GM23248 (cell line): Measurements from ENCODE around the gene IQSEC1. TPM values are rescaled to one million over a fixed set of nuclear protein-coding genes. Genes with fewer than 3 reads are reported as not detected.

Source experiments
- DNase-seq: peaks from one replicate; pipeline ENCODE4 v3.0.0-alpha.2; 2015
- H2AFZ ChIP-seq: fragments of 200-600 bp; sonication (generic); 2 replicates; pipeline ENCODE4 v1.6.1; 2016; ENCODE audit warnings: antibody characterized with exemption
- H3F3A ChIP-seq: fragments of 200-600 bp; sonication (generic); 2 replicates; pipeline ENCODE4 v1.6.1; 2016; ENCODE audit warnings: mild to moderate bottlenecking, antibody characterized with exemption, mixed run types; ENCODE audit not compliant: insufficient read depth
- H3K27ac ChIP-seq: fragments of 200-600 bp; sonication (generic); 2 replicates; pipeline ENCODE4 v1.5.1; 2016; ENCODE audit warnings: mild to moderate bottlenecking
- H3K27me3 ChIP-seq: fragments of 200-600 bp; sonication (generic); replicated peaks from 2 replicates; pipeline ENCODE4 v1.6.1; 2016; ENCODE audit warnings: mild to moderate bottlenecking; ENCODE audit not compliant: insufficient read depth
- H3K36me3 ChIP-seq: fragments of 200-600 bp; sonication (generic); 2 replicates; pipeline ENCODE4 v1.6.1; 2016; ENCODE audit warnings: low read depth, mild to moderate bottlenecking
- H3K4me1 ChIP-seq: fragments of 200-600 bp; sonication (generic); 2 replicates; pipeline ENCODE4 v1.6.1; 2016; ENCODE audit warnings: mild to moderate bottlenecking; ENCODE audit not compliant: insufficient read depth
- H3K4me2 ChIP-seq: fragments of 200-600 bp; sonication (generic); one replicate; pipeline ENCODE4 v1.6.1; 2016; ENCODE audit warnings: mild to moderate bottlenecking; ENCODE audit not compliant: unreplicated experiment
- H3K4me3 ChIP-seq: fragments of 200-600 bp; sonication (generic); 2 replicates; pipeline ENCODE4 v1.5.1; 2016; ENCODE audit warnings: mild to moderate bottlenecking
- H3K79me2 ChIP-seq: fragments of 200-600 bp; sonication (generic); 2 replicates; pipeline ENCODE4 v1.6.1; 2016; ENCODE audit warnings: mild to moderate bottlenecking; ENCODE audit not compliant: insufficient read depth
- H3K9ac ChIP-seq: fragments of 200-600 bp; sonication (generic); 2 replicates; pipeline ENCODE4 v1.6.1; 2016; ENCODE audit warnings: mild to moderate bottlenecking
- H3K9me2 ChIP-seq: fragments of 200-600 bp; sonication (generic); 2 replicates; pipeline ENCODE4 v1.6.1; 2016; ENCODE audit warnings: mixed run types, mild to moderate bottlenecking, moderate library complexity; ENCODE audit not compliant: insufficient read depth
- H3K9me3 ChIP-seq: fragments of 200-600 bp; sonication (generic); one replicate; pipeline ENCODE4 v1.6.1; 2017; ENCODE audit warnings: low read depth
- H4K20me1 ChIP-seq: fragments of 200-600 bp; sonication (generic); 2 replicates; pipeline ENCODE4 v1.6.0; 2016; ENCODE audit not compliant: insufficient read depth
- EZH2 ChIP-seq: fragments of 200-600 bp; sonication (generic); IDR thresholded peaks from 2 replicates; pipeline ENCODE4 v1.6.1; 2018; ENCODE audit warnings: antibody characterized with exemption, mild to moderate bottlenecking; ENCODE audit not compliant: insufficient read depth, poor library complexity, severe bottlenecking
- EZH2phosphoT487 ChIP-seq: fragments of 200-600 bp; sonication (generic); IDR thresholded peaks from 2 replicates; pipeline ENCODE4 v1.6.1; 2018; ENCODE audit warnings: antibody characterized with exemption, moderate library complexity, mild to moderate bottlenecking, low read depth; ENCODE audit not compliant: insufficient read depth
- WGBS, 2 experiments: methylation state at CpG; one replicate each; pipeline ENCODE4 v1.1.6; 2015 to 2017; ENCODE audit warnings: low lambda C conversion rate in 2 of 2, low coverage in 1 of 2; ENCODE audit errors: missing lambda C conversion rate in 2 of 2; 5-methylcytosine and 5-hydroxymethylcytosine counted together
- in situ Hi-C: fragments of 300-500 bp; cut with MboI; formaldehyde crosslinking; loops from 2 replicates; pipeline ENCODE4 v1.15.0; 2020
- polyA plus RNA-seq: library from polyadenylated mRNA; unstranded; fragments of >200 nt; fragmentation: Nextera tagmentation; extraction: Ambion mirVana; gene quantifications from 2 replicates; pipeline ENCODE4 v1.2.1, GENCODE V29; 2016
- total RNA-seq: library from RNA; depleted of rRNA; stranded (reverse); fragments of >200 nt; shearing (Covaris generic); gene quantifications from 2 replicates; pipeline ENCODE4 v1.2.3, GENCODE V29; 2014

Gene IQSEC1
- total and polyA plus RNA-seq, 2 experiments from 2014 or later = 5.1 to 21.6 TPM

DNA sequence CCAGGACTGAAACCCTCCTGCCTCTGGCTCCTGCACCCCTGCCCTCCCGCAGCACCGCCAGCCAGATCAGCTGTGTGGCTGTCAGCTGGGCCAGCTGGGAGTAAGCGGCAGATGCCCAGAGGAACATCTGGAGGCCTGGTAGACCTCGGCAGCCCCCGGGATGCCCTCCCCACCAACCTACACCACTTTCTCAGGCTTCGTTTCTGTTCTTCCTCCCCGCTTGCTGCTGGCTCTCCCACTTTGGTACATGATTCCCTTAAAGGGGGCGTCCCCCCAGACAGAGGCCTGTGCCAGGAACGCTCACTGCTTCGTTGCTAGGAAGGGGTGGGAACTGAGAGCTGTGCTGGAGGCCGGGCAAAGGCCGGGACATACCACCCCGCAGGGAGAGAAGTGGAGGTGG is 140.5 kb downstream of the IQSEC1 start:
- in situ Hi-C loops = no loop called here
- Histone ChIP-seq H3K27me3 (no peaks in the 10 kb centered on the region), H3F3A (no peaks in the 10 kb centered on the region), H3K9me3 (no peaks in the 10 kb centered on the region), H2AFZ (no peak overlapping the region), H3K79me2 (no peaks in the 10 kb centered on the region), H3K9me2 (no peaks in the 10 kb centered on the region), H3K4me3 (no peak overlapping the region), H3K36me3 (peaks cover 3% of the 10 kb centered on the region; the same call in 1 of the 2 replicates), H4K20me1 (peaks cover 3% of the 10 kb centered on the region; the same call in 1 of the 2 replicates), H3K4me2 (no peak overlapping the region), H3K9ac (no peak overlapping the region), H3K4me1 (no peaks in the 10 kb centered on the region; the same call in 1 of the 2 replicates), H3K27ac (no peak overlapping the region)
- no peak for TF ChIP-seq EZH2phosphoT487
- no peak for TF ChIP-seq EZH2
- DNase-seq = no peak
- WGBS, 2 experiments = 73 to 74% methylated on average over 13 of the region's 13 CpGs

DNA sequence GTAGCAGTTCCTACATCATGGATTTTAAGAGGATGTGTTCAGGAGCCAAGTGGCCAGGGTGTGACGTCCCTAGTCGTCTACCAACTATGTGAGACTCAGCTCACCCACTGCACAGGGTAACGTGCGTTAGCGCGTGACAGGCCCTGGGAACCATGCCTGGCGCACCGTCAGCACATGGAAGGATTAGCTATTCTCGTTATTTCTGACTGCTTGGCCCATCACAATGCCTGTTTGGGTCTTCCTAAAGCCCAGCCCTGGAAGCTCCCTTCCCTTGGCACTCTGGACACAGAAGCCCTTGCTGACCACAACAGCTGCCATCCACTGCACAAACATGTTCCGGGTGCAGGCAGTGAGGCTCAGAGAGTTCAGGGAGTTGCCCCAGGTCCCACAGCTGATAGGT is 140.9 kb downstream of the IQSEC1 start:
- in situ Hi-C loops = no loop called here
- H3K4me2 ChIP-seq = no peak overlapping the region
- DNase-seq = no peak
- no peaks in the 10 kb centered on the region for H3K9me3 ChIP-seq
- peaks cover 3% of the 10 kb centered on the region; the same call in 1 of the 2 replicates for H4K20me1 ChIP-seq
- no peaks in the 10 kb centered on the region for H3F3A ChIP-seq
- no peak overlapping the region for H2AFZ ChIP-seq
- H3K4me1 ChIP-seq = no peaks in the 10 kb centered on the region; the same call in 1 of the 2 replicates
- no peak overlapping the region for H3K4me3 ChIP-seq
- H3K79me2 ChIP-seq = no peaks in the 10 kb centered on the region
- H3K36me3 ChIP-seq = peaks cover 3% of the 10 kb centered on the region; the same call in 1 of the 2 replicates
- TF ChIP-seq EZH2 (no peak), EZH2phosphoT487 (no peak)
- no peak overlapping the region for H3K27ac ChIP-seq
- no peaks in the 10 kb centered on the region for H3K9me2 ChIP-seq
- H3K9ac ChIP-seq = no peak overlapping the region
- whole genome bisulfite sequencing, 2 experiments = 73 to 78% methylated on average over 10 of the region's 10 CpGs
- no peaks in the 10 kb centered on the region for H3K27me3 ChIP-seq

DNA sequence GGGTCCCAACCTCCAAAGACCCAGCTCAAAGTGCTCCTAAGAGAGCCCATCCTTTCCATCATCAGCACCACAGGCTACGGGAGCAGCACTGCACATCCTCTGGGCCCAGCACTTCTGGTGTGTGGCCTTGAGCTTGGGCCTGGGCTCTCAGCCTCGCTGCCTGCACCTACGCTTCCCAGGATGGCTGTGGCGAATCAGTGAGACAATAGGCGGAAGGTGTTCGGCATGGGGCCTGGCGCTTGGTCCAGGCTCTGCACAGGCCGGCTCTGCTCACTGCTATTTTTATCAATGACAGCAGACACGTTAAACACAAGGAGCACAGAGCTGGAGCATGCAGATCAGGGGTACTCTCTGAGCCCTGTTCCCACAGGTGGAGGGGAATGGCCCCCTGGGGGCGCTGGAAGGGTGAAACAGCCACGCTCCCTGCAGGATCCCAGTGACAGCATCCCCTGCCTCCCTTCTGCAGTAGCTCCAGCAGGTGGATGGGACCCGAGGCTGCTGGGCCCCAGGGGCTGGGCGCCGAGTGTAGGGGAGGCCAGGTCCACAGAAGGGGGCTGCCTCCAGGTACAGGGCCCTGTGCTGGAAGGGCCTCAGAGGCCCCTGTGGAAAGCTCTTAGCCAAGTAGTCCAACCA is 141.8 kb downstream of the IQSEC1 start:
- no peak overlapping the region for H3K4me3 ChIP-seq
- H3K9ac ChIP-seq = no peak overlapping the region
- no peak overlapping the region for H3K4me2 ChIP-seq
- H3K27ac ChIP-seq = no peak overlapping the region
- peaks cover 3% of the 10 kb centered on the region; the same call in 1 of the 2 replicates for H3K36me3 ChIP-seq
- in situ Hi-C loops = no loop called here
- no peaks in the 10 kb centered on the region for H3K9me2 ChIP-seq
- WGBS, 2 experiments = 91% methylated on average over 14 of the region's 14 CpGs
- no peaks in the 10 kb centered on the region for H3K27me3 ChIP-seq
- H3K4me1 ChIP-seq = no peaks in the 10 kb centered on the region; the same call in 1 of the 2 replicates
- no peaks in the 10 kb centered on the region for H3F3A ChIP-seq
- no peak overlapping the region for H2AFZ ChIP-seq
- no peaks in the 10 kb centered on the region for H3K9me3 ChIP-seq
- no peaks in the 10 kb centered on the region for H3K79me2 ChIP-seq
- DNase-seq = no peak
- TF ChIP-seq EZH2phosphoT487 (no peak), EZH2 (no peak)
- peaks cover 3% of the 10 kb centered on the region; the same call in 1 of the 2 replicates for H4K20me1 ChIP-seq

DNA sequence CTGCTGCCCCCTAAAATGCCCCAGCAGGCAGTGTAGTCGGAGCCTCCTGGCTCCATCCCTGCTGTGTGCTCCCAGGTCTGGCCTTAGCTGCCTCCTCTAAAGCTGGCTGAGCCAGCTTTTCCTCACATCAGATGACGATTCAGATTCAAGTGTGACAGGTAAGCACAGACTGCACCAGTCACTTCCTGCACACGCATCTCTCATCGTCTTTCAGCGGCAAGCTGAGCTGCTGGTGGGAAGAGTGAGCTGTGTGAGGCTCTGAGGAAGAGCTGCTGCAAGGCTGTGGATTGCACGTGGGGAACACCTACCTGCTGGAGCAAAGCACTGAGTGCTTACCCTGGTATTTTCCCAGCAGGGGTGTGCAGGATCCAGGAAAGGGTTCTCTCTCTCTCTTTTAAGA is 143.4 kb downstream of the IQSEC1 start:
- 89 to 92% methylated on average over 6 of the region's 6 CpGs for WGBS, 2 experiments

More for the DNA sequence above, 143.4 kb downstream of the IQSEC1 start:
- Histone ChIP-seq H3K4me1 (no peaks in the 10 kb centered on the region; the same call in 1 of the 2 replicates), H3K79me2 (no peaks in the 10 kb centered on the region), H3K4me3 (no peak overlapping the region), H3K36me3 (no peaks in the 10 kb centered on the region), H3K9me2 (no peaks in the 10 kb centered on the region), H3K4me2 (no peak overlapping the region), H3K27me3 (no peaks in the 10 kb centered on the region), H3K9ac (no peak overlapping the region), H3K27ac (no peak overlapping the region), H3F3A (no peaks in the 10 kb centered on the region), H3K9me3 (no peaks in the 10 kb centered on the region), H2AFZ (no peak overlapping the region), H4K20me1 (peaks cover 3% of the 10 kb centered on the region; the same call in 1 of the 2 replicates)
- no peak for TF ChIP-seq EZH2phosphoT487
- no peak for TF ChIP-seq EZH2
- no peak for DNase-seq
- in situ Hi-C loops = no loop called here
